ENCODE data around the gene SH3D21.

GRCh38 chr1:36279110-36279788 is 26.9 kb upstream of the SH3D21 start:
- TF ChIP-seq, protein P1, sequence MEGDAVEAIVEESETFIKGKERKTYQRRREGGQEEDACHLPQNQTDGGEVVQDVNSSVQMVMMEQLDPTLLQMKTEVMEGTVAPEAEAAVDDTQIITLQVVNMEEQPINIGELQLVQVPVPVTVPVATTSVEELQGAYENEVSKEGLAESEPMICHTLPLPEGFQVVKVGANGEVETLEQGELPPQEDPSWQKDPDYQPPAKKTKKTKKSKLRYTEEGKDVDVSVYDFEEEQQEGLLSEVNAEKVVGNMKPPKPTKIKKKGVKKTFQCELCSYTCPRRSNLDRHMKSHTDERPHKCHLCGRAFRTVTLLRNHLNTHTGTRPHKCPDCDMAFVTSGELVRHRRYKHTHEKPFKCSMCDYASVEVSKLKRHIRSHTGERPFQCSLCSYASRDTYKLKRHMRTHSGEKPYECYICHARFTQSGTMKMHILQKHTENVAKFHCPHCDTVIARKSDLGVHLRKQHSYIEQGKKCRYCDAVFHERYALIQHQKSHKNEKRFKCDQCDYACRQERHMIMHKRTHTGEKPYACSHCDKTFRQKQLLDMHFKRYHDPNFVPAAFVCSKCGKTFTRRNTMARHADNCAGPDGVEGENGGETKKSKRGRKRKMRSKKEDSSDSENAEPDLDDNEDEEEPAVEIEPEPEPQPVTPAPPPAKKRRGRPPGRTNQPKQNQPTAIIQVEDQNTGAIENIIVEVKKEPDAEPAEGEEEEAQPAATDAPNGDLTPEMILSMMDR (IDR thresholded peaks at IDR 0.05) = no peak
- no peak for TF ChIP-seq POLR2A (IDR thresholded peaks at IDR 0.05)
